ENCODE measurements around the gene DTX2.
"Not testable (repeated sequence)": the region's sequence is repeated elsewhere in the genome, so short reads cannot be mapped to it uniquely, and the experiment has no call there.

Gene DTX2

DNA sequence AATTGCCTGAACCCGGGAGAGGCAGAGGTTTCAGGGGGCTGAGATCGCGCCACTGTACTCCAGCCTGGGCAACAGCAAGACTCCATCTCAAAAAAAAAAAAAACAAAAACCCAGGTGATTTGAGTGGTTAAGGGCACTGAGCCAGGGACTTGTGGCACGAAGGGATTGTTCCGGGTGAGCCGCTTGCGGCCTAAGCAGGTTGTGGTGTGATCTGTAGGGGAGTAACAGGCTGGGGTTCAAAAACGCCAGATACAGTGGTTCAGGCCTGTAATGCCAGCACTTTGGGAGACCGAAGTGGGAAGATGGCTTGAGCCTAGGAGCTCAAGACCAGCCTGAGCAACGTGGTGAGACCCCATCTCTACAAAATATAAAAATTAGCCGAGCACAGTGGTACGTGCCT, 17.7 kb upstream of the DTX2 start:
- DNase-seq (ENCODE audit: low read depth), result not testable (repeated sequence)

DNA sequence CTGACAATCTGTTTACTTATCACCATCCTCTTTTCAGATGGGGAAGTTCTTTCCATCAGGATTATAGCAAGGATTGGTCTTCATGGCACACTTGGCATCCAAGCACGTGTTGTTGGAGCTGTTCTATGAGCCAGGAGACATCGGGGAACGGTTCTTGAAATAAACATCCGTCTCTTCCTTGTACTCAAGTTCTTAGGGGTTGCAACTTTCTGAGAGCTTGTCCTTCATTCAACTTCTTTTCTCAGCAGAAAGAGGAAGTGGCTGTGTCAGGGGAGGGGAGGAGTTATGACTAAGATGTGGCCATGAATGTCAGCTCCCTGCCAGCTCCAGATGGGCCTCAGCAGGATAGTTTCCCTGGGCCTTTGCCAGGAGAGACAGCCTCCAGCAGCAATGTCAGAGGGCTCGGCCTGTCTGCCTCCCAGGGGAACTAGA, 15.9 kb upstream of the DTX2 start:
- peak; percentile 28 for DNase-seq (ENCODE audit: low read depth)

DNA sequence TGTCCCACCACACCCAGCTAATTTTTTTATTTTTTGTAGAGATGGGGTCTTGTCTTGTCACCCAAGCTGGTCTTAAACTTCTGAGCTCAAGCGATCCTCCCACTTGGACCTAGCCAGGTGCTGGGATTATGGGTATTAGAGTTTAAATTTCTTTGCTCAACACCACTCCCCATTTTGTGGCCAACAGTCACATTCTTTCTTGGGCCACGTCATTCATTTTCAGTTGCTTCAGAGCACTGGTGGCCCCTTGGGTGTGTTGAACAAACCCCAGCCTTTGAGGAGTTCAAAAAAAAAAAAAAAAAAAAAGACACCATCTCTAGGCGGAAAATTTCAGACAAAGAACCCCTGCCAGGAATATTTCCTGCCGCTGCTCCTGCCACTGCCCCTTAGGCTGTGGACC, 4.5 kb upstream of the DTX2 start:
- DNase-seq (ENCODE audit: low read depth), result not testable (repeated sequence)

DNA sequence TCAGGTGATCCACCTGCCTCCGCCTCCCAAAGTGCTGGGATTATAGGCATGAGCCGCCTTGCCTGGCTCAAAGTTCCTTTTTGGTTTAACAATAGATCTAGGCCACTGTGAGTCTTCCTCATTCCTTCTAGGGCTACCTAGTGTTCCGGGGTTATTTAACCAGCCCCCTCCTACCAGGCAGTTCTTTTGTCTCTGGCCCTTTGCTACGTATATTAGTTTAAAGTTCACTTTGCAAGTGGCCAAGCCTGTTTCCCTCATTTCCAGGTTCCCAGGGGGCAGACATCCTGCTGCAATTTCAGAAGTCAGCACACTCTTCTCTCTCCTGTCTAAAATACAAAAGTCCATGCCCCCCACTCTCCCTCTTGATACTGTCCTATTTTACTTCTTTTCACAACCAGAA, 3.0 kb upstream of the DTX2 start:
- not testable (repeated sequence) for DNase-seq (ENCODE audit: low read depth)

DNA sequence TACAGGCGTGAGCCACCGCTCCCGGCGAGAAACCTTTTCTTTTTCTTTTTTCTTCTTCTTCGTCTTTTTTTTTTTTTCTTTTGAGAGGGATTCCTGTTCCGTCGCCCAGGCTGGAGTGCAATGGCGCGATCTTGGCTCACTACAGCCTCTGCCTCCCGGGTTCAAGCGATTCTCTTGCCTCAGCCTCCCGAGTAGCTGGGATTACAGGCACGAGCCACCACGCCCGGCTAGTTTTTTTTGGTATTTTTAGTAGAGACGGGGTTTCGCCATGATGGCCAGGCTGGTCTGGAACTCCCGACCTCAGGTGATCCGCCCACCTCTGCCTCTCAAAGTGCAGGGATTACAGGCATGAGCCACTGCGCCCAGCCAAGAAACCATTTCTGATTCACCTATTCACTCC, 742 bp upstream of the DTX2 start:
- not testable (repeated sequence) for DNase-seq (ENCODE audit: low read depth)

DNA sequence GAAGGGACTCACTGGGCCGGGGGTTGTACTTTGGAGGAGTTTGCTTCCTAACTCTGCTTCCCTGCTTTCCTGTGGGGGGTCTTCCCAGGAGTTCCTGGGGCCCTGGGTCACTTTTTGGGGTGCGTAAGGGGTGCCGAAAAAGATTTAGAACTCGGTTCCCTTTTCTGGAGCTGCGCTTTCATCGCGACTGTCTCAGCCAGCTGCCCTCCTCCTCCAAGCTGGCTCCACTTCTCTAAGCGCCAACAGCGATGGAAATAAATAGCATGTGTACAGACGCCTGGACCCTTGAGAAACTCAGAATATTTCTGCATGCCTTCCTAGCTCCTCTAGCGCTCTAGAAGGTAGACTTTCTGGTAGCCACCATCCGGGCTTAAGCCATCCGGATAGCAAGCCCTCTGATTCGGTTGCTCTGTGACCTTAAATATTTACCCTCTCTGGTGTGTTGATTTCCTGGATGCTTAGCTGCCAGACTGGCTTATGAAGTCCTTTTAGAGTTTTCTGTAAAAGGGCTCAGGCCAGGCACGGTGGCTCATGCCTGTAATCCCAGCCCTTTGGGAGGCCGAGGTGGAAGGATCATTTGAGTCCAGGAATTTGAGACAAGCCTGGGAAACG, 868 bp downstream of the DTX2 start:
- DNase-seq (ENCODE audit: low read depth), result not testable (repeated sequence)

DNA sequence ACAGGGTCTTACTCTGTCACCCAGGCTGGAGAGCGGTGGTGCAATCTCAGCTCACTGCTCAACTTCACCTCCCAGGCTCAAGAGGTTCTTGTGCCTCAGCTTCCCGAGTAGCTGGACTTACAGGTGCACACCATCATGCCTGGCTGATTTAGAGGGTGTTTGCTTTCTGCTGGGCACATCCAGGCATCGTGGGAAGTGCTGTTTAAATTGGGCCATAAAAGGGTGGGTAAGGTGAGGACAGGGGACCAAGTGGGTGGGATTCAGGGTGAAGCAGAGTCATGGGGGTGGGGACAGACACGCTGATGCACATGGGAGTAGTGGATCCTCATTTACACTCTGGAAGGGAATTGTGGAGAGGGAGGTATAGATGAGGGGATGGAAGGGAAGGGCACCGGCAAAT, 3.5 kb downstream of the DTX2 start:
- not testable (repeated sequence) for DNase-seq (ENCODE audit: low read depth)

DNA sequence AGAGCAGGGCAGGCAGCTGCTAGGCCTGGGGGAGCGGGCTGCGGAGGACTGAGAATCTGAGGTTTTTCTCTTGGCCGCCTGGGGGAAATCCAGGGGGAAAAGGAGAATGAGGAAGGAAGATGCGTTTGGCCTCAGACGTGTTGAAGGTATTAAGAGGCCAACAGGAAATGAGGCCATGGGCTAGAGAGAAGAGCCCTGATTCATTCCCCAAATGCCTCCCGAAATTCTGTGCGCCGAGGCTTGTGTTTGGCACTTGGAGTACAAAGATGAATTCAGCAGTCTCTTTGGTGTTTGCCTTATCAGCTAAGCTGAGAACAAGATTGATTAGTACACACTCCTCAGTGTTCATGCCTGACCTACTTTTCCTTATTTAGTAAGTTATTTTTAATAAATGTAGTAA, 4.4 kb downstream of the DTX2 start:
- DNase-seq (ENCODE audit: low read depth), result not testable (repeated sequence)

DNA sequence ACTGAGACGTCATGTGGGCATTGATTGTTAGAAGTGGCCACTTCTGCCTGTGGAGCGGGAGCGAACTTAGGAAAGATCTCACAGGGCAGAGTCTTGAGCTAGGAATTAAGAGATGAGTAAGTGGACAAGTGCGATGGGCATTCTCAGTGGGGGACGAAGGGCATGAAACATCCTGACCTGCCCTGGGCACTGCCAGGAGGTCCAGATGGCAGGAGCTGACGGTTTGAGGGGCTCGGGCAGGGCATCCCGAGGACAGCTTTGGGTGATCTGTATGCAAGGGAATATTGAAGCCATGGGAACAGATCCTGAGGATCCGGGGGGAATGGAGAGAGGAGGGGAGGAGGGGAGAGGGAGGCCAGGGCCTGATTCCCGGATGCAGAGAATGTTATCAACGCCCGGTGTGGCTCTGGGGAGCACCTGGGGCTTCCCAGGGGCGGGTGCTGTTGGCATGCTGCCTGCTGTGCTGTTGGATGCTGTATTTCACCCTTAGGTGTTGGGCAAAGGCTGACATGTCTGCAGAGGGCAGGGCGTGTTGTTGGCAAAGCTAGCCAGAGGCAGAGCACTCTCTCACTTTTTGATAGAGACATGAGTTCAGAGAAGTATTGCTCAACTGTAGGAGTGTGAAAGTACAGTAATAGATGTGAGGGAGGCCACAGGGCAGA, 6.4 kb downstream of the DTX2 start:
- not testable (repeated sequence) for DNase-seq (ENCODE audit: low read depth)

DNA sequence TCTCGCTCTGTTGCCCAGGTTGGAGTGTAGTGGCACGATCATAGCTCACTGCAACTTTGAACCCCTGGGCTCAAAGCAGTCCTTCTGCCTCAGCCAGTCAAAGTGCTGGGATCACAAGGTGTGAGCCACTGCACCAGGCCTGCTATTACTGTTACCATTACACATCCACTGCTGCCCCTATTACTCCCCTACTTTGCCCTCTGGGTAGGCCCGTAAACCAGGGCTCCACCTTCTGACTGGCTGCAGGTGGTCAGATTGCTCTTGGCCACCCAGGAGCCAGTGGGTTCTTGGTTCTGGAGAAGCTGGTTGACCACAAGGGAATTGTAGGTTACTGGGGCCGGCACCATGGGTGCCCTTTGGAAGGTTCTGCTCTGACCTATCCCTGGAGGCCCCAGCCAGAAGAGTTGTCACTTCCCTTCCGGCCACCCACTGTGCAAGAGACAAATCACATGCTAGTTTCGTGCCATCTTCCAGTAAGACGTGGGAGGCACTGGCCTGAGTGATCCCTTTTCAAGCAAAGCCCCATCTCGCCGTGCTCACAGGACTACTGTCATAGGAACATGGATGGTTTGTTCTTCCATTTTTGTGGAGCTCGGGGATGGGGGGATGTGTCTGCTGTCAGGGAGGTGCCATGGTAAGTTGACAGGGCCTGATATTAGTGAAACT, 10.2 kb downstream of the DTX2 start:
- not testable (repeated sequence) for DNase-seq (ENCODE audit: low read depth)

DNA sequence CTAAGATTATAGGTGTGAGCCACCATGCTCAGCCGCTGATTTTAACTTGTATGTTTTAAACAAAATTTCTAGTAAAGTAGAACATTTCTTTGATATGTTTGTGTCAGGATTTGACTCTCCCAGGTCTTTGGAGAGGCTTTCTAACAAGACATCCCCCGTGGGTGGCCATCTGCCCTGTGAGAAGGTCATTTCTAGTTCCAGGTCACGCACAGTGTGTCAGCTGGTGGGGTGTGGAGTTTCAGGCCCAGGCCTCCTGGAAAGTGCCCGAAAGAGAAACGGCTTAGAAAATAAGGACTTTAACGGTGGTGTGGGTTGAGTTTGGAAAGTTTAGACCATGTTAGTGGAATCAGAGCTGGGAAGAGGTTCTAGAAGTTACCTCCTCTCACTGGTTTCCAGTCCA, 11.6 kb downstream of the DTX2 start:
- not testable (repeated sequence) for DNase-seq (ENCODE audit: low read depth)

DNA sequence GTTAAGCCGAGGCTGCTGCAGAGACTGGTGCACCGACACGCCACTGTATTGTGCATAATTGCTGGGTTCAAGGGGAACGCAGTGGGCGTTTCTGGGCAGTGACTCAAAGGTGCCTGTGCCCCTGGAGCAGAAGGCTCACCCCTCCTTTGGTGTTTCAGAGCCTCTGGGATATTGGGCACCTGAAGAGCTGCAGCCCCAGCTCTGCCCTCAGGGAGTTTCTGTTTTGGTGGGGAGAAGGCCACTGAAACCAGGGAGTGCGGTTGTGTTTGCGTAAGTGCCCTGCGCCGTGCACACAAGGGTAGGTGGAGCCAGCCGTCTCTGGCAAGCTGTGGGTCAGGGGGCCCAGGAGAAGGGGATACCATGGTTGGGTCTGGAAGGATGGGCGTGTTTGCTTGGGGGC, 14.8 kb downstream of the DTX2 start:
- not testable (repeated sequence) for DNase-seq (ENCODE audit: low read depth)

DNA sequence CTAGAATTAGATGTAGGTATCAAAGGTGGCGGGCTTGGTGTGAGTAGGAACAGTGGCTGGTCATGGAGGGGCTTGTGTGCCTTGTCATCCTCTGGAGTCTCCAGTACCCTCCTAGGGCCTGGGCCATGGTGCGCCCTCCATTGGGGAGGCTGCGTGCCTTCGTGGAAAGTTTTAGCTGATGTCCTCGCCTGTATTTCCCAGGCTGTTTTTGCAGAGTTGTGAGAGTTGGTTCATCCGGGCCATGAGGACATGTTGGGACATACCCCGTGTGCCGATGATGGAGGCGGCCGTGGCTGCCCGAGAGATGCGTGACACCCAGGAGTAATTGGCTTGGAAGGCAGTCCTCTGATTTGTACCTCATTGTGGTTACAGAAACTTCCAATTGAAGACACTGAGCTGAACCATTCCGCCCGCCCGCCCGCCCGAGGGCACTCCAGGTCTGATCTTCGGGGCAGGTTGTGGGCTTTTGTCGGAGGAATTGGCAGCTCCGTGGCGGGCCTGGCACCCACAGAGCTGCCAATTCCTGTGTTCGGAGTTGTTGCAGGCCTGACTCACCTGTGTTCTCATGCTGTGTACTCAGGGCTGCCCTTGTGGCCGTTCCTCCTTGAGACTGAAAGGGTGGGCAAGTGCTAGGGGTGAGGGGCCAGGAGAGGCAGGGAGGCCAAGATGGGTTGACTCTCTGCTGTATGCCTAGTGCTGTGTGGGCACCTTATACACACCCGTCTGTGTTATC, 15.4 kb downstream of the DTX2 start:
- DNase-seq (ENCODE audit: low read depth), result not testable (repeated sequence)

DNA sequence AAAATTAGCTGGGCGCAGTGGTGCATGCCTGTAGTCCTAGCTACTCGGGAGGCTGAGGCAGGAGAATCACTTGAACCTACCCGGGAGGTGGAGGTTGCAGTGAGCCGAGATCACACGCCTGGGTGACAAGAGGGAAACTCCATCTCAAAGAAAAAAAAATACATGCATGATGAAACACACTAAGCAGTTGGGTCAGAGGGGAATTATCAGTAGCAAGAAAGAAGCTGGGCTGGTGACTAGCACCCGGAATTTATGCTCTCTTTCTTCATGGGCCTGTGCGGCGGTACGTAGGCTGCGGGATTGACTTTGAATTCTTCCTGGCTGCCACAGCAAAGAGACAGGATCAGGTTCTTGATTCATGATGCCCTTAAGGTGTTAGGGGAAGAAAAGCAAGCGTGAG, 18.1 kb downstream of the DTX2 start:
- not testable (repeated sequence) for DNase-seq (ENCODE audit: low read depth)

DNA sequence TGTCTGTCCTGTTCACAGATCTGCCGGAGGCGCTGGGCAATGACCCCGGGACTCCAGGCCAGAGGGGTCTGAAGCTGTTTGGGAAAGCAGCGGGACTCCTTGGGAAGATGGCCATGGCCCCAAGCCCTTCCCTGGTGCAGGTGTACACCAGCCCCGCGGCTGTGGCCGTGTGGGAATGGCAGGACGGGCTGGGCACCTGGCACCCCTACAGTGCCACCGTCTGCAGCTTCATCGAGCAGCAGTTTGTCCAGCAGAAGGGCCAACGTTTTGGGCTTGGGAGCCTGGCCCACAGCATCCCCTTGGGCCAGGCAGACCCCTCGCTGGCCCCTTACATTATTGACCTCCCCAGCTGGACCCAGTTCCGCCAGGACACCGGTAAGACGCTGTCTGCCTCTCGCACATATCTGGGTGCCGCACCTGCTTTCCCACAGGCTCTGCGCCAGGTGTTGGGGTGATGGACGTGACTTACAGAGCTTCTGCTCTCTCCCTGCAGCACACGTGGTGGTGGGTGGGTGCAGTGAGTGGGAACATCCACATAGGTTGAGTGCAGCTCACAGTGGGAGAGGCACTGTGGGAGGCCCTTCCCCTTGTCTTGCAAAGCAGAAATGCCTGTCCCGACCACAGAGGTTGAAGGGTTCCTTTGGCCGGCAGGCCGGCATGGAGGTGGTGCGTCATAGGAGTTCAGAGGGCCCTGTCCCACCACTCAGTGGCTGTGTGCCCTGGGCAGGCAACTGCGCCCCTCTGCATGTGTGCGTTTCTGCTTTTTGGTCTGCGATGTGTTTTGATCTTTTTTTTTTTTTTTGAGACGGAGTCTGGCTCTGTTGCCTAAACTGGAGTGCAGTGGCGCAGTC, 19.1 kb downstream of the DTX2 start:
- not testable (repeated sequence) for DNase-seq (ENCODE audit: low read depth)

DNA sequence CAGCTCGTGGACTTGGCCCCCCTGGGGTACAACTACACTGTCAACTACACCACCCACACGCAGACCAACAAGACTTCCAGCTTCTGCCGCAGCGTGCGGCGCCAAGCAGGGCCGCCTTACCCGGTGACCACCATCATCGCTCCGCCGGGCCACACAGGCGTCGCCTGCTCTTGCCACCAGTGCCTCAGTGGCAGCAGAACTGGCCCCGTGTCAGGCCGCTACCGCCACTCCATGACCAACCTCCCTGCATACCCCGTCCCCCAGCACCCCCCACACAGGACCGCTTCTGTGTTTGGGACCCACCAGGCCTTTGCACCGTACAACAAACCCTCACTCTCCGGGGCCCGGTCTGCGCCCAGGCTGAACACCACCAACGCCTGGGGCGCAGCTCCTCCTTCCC, 21.2 kb downstream of the DTX2 start:
- DNase-seq (ENCODE audit: low read depth), result not testable (repeated sequence)

DNA sequence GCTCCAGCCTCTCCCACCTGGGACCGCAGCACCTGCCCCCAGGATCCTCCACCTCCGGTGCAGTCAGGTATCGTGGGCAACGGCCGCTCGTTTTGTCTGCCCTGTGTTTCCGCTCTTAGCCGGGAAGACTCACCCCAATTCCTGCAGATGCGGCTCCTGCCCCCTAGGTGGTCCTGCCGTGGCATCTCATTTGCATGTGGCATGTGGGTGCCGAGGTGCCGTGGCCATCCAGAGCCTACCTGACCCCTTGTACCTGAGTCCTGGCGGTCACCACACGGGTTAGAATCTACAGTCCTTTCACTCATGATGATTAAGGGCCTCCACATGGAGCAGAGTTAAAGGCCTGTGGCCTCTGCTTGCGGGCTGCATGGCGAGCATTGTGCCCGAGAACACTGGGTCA, 21.6 kb downstream of the DTX2 start:
- not testable (repeated sequence) for DNase-seq (ENCODE audit: low read depth)

DNA sequence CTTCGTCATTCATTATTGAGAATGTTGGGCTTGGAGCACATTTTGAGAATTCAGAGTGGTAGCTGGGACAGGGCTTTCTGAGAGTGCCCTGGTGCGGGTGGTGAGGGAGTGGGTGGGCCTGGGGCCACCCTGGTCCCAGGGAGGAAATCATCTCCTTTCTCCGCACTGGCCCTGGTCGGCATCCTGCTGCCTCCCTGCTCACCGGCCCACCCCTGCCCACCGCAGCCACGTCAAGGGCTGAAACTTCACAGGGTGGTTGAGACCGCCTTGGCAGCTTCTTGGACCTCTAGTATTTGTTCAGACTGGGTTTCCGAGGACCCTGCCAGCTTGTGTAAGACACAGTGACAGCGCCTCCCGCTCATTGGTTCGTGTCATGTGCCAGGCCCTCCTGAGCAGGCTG, 22.9 kb downstream of the DTX2 start:
- not testable (repeated sequence) for DNase-seq (ENCODE audit: low read depth)

DNA sequence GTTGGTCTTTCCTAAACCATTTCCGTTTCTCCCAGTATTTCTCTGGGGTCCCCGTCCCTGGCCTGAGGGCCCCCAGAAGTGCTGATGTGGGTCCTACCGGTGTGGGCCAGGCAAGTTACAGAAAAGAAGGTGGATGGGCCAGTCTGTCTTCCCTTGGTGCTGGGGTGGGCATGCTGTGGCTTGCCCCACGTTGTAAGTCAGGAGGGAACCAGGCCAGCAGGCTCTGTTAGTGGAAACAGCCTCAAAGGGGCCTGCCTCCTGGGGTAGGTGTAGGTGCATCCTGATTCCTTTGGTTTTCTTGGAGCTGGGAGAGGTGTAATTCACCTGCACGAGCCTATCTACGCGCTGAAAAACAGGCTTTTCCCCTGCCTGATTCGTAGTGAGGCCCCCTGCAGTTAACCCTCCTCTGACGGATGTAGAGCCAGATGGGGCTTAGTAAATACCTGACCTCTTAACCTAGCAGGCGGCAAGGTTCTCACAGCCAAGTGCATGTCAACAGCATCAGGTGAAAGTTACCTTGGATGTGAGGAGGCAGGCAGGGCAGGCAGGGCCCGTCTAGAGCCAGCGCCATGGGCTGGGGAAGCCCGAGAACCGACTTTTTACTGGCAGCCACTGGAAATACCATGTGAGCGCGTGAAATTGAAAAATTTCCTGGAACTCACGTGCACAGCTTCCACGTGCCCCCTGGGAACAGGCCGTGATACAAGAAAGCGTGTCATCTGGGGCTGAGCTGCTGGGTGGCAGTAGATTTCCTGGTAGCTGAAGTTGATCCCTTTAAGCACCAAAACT, 24.5 kb downstream of the DTX2 start:
- DNase-seq (ENCODE audit: low read depth), result not testable (repeated sequence)

DNA sequence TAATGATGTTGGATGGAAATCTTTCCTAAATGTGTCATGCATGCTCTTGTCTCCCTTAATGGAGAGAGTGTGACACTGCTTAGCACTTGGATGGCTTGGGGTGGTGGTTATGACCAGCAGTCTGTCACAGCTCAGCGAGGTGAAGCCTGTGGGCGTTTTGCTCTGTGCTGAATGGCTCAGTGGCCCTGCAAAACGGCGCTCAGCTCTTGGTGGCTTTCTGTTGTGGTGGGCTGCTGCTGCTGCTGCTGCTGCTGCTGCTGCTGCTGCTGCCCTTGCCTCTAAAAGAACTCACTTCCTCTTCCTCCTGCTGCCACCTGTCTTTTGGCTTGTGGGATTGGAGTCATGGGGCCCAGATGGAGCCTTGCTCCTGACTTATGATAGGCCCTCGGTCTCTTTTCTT, 25.1 kb downstream of the DTX2 start:
- DNase-seq (ENCODE audit: low read depth), result not testable (repeated sequence)

DNA sequence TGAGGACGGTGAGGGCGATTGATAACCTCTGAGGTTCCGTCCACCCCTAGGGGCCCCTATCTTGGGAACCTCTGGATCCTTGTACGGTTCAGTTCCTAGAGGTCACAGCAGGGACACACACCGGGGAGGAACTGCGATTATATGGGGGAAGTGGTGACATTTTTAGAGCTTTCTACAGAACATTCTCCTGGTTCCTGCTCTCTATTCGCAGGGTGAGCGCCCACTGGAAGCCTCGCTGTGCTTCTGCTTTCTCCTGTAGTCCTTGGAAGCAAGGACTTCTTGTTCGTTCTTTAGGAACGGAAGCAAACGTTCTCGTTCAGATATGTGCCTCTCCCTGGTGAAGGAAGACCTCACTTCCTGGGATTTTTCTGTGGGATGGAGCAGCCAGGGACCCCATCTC, 26.5 kb downstream of the DTX2 start:
- not testable (repeated sequence) for DNase-seq (ENCODE audit: low read depth)
